Measurements from ENCODE around the gene LRFN4. TPM values are rescaled to one million over a fixed set of nuclear protein-coding genes. Genes with fewer than 3 reads are reported as not detected.

Gene LRFN4
- total RNA-seq (1 to 10 TPM in 1 of 2 donors, under 1 TPM in 1; 0.75 to 3.4 TPM), polyA plus RNA-seq (1 to 10 TPM in 1 of 2 donors, not detected in 1; 1.5 TPM)

DNA sequence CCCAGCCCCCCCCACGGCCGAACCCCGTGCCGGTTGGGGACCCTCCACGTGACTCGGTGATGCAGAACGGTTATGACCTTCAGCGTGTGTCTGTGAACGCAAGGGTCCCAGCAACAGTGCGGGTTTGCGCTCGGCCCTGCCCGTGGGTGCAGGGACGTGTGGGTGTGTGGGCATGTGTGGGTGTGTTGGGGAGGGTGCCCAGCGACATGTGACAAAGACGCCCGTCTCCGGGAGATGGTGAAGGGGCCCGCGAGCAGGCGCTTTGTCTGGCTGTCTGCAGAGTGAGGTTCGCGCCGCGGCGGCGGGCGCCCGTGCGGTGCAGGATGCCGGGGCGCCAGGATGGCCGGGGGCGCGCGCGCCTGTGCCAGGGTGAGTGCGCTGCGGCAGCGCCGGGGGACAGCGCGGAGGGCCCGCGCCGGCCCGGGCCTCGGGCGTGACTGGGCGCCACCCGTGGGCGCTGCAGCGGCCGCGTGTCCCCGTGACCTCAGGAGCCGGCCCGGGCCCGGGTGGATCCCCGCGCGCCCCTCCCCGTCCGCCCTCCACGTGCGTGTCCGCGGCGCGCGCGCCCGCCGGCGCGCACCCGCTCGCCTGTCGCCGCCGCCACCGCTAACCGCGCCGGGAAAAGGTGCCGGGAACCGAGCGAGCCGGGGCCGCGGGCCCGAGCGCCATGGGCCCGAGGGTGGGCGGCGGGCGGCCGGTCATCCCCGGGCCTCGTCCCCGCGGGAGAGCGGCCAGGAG, at the start of gene LRFN4:
Gene LRFN4 (plus strand): TSS at position 569 of the 738 bp plus-strand sequence. CDS start 681 bp downstream, outside the sequence.
- H3K27ac ChIP-seq (ENCODE audit: low read depth in 1 of 2, low read length in 2 of 2) = peak within 1 kb of the TSS; percentile 40 to 55
- H3K9ac ChIP-seq (ENCODE audit: low read depth in 1 of 2, low read length in 2 of 2) = peak within 1 kb of the TSS in 1 of 2 donors; percentile 12
- H3K4me1 ChIP-seq (ENCODE audit: control insufficient read depth in 4 of 4, insufficient read depth in 4 of 4, low read length in 3 of 4) = peaks cover 0 to 8% (median 2%) of the 10 kb centered on the region in 4 donors
- TF ChIP-seq, protein P1, sequence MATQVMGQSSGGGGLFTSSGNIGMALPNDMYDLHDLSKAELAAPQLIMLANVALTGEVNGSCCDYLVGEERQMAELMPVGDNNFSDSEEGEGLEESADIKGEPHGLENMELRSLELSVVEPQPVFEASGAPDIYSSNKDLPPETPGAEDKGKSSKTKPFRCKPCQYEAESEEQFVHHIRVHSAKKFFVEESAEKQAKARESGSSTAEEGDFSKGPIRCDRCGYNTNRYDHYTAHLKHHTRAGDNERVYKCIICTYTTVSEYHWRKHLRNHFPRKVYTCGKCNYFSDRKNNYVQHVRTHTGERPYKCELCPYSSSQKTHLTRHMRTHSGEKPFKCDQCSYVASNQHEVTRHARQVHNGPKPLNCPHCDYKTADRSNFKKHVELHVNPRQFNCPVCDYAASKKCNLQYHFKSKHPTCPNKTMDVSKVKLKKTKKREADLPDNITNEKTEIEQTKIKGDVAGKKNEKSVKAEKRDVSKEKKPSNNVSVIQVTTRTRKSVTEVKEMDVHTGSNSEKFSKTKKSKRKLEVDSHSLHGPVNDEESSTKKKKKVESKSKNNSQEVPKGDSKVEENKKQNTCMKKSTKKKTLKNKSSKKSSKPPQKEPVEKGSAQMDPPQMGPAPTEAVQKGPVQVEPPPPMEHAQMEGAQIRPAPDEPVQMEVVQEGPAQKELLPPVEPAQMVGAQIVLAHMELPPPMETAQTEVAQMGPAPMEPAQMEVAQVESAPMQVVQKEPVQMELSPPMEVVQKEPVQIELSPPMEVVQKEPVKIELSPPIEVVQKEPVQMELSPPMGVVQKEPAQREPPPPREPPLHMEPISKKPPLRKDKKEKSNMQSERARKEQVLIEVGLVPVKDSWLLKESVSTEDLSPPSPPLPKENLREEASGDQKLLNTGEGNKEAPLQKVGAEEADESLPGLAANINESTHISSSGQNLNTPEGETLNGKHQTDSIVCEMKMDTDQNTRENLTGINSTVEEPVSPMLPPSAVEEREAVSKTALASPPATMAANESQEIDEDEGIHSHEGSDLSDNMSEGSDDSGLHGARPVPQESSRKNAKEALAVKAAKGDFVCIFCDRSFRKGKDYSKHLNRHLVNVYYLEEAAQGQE (IDR thresholded peaks at IDR 0.05) = no peak
- TF ChIP-seq EGR1 (IDR thresholded peaks at IDR 0.05; ENCODE audit: low read depth in 2 of 2) = no peak
- TF ChIP-seq, protein P2, sequence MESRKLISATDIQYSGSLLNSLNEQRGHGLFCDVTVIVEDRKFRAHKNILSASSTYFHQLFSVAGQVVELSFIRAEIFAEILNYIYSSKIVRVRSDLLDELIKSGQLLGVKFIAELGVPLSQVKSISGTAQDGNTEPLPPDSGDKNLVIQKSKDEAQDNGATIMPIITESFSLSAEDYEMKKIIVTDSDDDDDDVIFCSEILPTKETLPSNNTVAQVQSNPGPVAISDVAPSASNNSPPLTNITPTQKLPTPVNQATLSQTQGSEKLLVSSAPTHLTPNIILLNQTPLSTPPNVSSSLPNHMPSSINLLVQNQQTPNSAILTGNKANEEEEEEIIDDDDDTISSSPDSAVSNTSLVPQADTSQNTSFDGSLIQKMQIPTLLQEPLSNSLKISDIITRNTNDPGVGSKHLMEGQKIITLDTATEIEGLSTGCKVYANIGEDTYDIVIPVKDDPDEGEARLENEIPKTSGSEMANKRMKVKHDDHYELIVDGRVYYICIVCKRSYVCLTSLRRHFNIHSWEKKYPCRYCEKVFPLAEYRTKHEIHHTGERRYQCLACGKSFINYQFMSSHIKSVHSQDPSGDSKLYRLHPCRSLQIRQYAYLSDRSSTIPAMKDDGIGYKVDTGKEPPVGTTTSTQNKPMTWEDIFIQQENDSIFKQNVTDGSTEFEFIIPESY (IDR thresholded peaks at IDR 0.05) = no peak
- TF ChIP-seq, protein P3, sequence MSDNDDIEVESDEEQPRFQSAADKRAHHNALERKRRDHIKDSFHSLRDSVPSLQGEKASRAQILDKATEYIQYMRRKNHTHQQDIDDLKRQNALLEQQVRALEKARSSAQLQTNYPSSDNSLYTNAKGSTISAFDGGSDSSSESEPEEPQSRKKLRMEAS (IDR thresholded peaks at IDR 0.05) = no peak
- TF ChIP-seq, protein P4, sequence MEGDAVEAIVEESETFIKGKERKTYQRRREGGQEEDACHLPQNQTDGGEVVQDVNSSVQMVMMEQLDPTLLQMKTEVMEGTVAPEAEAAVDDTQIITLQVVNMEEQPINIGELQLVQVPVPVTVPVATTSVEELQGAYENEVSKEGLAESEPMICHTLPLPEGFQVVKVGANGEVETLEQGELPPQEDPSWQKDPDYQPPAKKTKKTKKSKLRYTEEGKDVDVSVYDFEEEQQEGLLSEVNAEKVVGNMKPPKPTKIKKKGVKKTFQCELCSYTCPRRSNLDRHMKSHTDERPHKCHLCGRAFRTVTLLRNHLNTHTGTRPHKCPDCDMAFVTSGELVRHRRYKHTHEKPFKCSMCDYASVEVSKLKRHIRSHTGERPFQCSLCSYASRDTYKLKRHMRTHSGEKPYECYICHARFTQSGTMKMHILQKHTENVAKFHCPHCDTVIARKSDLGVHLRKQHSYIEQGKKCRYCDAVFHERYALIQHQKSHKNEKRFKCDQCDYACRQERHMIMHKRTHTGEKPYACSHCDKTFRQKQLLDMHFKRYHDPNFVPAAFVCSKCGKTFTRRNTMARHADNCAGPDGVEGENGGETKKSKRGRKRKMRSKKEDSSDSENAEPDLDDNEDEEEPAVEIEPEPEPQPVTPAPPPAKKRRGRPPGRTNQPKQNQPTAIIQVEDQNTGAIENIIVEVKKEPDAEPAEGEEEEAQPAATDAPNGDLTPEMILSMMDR (IDR thresholded peaks at IDR 0.05; ENCODE audit: low read depth, low read length, missing input control) = no peak
- TF ChIP-seq FOXA1 (IDR thresholded peaks at IDR 0.05) = no peak
- TF ChIP-seq YY1 (IDR thresholded peaks at IDR 0.05) = no peak
- no peak for TF ChIP-seq JUND (IDR thresholded peaks at IDR 0.05)
- no peak for TF ChIP-seq HNF4G (IDR thresholded peaks at IDR 0.05)
- no peak for TF ChIP-seq GABPA (IDR thresholded peaks at IDR 0.05 in 1 of 2, conservative IDR thresholded peaks at IDR 0.05 in 1 of 2)
- no peak for TF ChIP-seq RXRA (IDR thresholded peaks at IDR 0.05)
- TF ChIP-seq, protein P5, sequence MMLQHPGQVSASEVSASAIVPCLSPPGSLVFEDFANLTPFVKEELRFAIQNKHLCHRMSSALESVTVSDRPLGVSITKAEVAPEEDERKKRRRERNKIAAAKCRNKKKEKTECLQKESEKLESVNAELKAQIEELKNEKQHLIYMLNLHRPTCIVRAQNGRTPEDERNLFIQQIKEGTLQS (IDR thresholded peaks at IDR 0.05) = no peak
- TF ChIP-seq NR2F2 (IDR thresholded peaks at IDR 0.05) = no peak
- TF ChIP-seq SP1 (IDR thresholded peaks at IDR 0.05) = no peak
- no peak for TF ChIP-seq FOXA2 (IDR thresholded peaks at IDR 0.05)
- TF ChIP-seq HNF4A (conservative IDR thresholded peaks at IDR 0.05) = no peak
- TF ChIP-seq TAF1 (conservative IDR thresholded peaks at IDR 0.05) = no peak
- H3K4me3 ChIP-seq (ENCODE audit: low read depth in 1 of 3, low read length in 3 of 3) = peak within 1 kb of the TSS in 1 of 3 donors; percentile 33
- H3K9me3 ChIP-seq (ENCODE audit: control insufficient read depth in 4 of 4, low read length in 3 of 4) = no peaks in the 10 kb centered on the region
- no peaks in the 10 kb centered on the region for H3K27me3 ChIP-seq (ENCODE audit: control insufficient read depth in 4 of 4, insufficient read depth in 4 of 4, low read length in 3 of 4)
- H3K36me3 ChIP-seq (ENCODE audit: control insufficient read depth in 4 of 4, insufficient read depth in 3 of 4, low read depth in 1 of 4, low read length in 3 of 4) = peaks cover 10 to 36% (median 19%) of the 10 kb centered on the region in 4 donors
- WGBS = 29% methylated on average over 103 of the region's 103 CpGs
- no peak for DNase-seq (ENCODE audit: low spot score)

Measured in liver (tissue), 9 donors.